Astrocyte (in vitro differentiated cells and primary cell): Measurements from ENCODE around the gene EXOC4. TPM values are rescaled to one million over a fixed set of nuclear protein-coding genes. Genes with fewer than 3 reads are reported as not detected.

Source experiments
- DNase-seq: peaks from one replicate; pipeline ENCODE4 v3.0.0-alpha.2; 2010; ENCODE audit warnings: low read depth
- FAIRE-seq: peaks from 2 replicates; lab custom pipeline; 2011; peaks lifted over from hg19 to GRCh38; lab: Jason Lieb, UNC
- H2AFZ ChIP-seq: 2 replicates; pipeline ENCODE4 v1.6.0; 2012; ENCODE audit warnings: low read depth, low read length, inconsistent platforms
- H3K27ac ChIP-seq: 2 replicates; pipeline ENCODE4 v1.5.1; 2011; ENCODE audit warnings: low read depth, low read length, inconsistent platforms
- H3K27me3 ChIP-seq: 2 replicates; pipeline ENCODE4 v1.6.0; 2011; ENCODE audit warnings: low read length, inconsistent platforms; ENCODE audit not compliant: insufficient read depth
- H3K36me3 ChIP-seq: 2 replicates; pipeline ENCODE4 v1.5.1; 2011; ENCODE audit warnings: low read length, inconsistent platforms; ENCODE audit not compliant: insufficient read depth
- H3K4me1 ChIP-seq: 2 replicates; pipeline ENCODE4 v1.5.1; 2011; ENCODE audit warnings: low read length, inconsistent platforms; ENCODE audit not compliant: insufficient read depth
- H3K4me2 ChIP-seq: 2 replicates; pipeline ENCODE4 v1.6.0; 2012; ENCODE audit warnings: low read length, inconsistent platforms
- H3K4me3 ChIP-seq: 2 replicates; pipeline ENCODE4 v1.5.1; 2011; ENCODE audit warnings: low read depth, mild to moderate bottlenecking, low read length, inconsistent platforms; ENCODE audit not compliant: insufficient read depth
- H3K79me2 ChIP-seq: 2 replicates; pipeline ENCODE4 v1.6.0; 2012; ENCODE audit warnings: mild to moderate bottlenecking, low read length, inconsistent platforms; ENCODE audit not compliant: insufficient read depth
- H3K9ac ChIP-seq: 2 replicates; pipeline ENCODE4 v1.6.0; 2012; ENCODE audit warnings: mild to moderate bottlenecking, low read length, inconsistent platforms
- H3K9me3 ChIP-seq: 2 replicates; pipeline ENCODE4 v1.5.1; 2012; ENCODE audit warnings: low read depth, mild to moderate bottlenecking, low read length, inconsistent platforms; ENCODE audit not compliant: insufficient read depth
- H4K20me1 ChIP-seq: 2 replicates; pipeline ENCODE4 v1.6.0; 2012; ENCODE audit warnings: low read length, inconsistent platforms; ENCODE audit not compliant: insufficient read depth
- H3K27ac Mint-ChIP-seq: one replicate; pipeline ENCODE4 v1.8.0; 2021; ENCODE audit warnings: mild to moderate bottlenecking, mixed read lengths; ENCODE audit not compliant: unreplicated experiment
- H3K27me3 Mint-ChIP-seq: one replicate; pipeline ENCODE4 v1.8.0; 2021; ENCODE audit warnings: low read depth, mixed read lengths; ENCODE audit not compliant: unreplicated experiment
- H3K36me3 Mint-ChIP-seq: one replicate; pipeline ENCODE4 v1.8.0; 2021; ENCODE audit warnings: low read depth, mixed read lengths; ENCODE audit not compliant: unreplicated experiment
- H3K4me1 Mint-ChIP-seq: one replicate; pipeline ENCODE4 v1.8.0; 2021; ENCODE audit warnings: low read depth, mixed read lengths; ENCODE audit not compliant: unreplicated experiment
- H3K4me3 Mint-ChIP-seq: one replicate; pipeline ENCODE4 v1.8.0; 2021; ENCODE audit warnings: mild to moderate bottlenecking, moderate library complexity, mixed read lengths; ENCODE audit not compliant: unreplicated experiment
- H3K9me3 Mint-ChIP-seq: one replicate; pipeline ENCODE4 v1.8.0; 2021; ENCODE audit warnings: mild to moderate bottlenecking, mixed read lengths; ENCODE audit not compliant: unreplicated experiment
- EZH2 ChIP-seq: IDR thresholded peaks from 2 replicates; pipeline ENCODE4 v1.6.1; 2012; ENCODE audit warnings: mild to moderate bottlenecking, low read length, inconsistent platforms; ENCODE audit not compliant: insufficient read depth
- total RNA-seq: library from RNA; stranded (reverse); gene quantifications from 2 replicates; pipeline ENCODE4 v1.2.1, GENCODE V29; 2021
- TF ChIP-seq, protein P1 (sequence below): IDR thresholded peaks from 2 replicates; pipeline ENCODE4 v1.5.1; 2011; ENCODE audit warnings: low read depth, mild to moderate bottlenecking, inconsistent platforms, low read length, moderate library complexity; ENCODE audit not compliant: insufficient read depth

The EXOC4 gene
- total RNA-seq, 1 donor from 2014 or later, result 57.5 TPM

DNA sequence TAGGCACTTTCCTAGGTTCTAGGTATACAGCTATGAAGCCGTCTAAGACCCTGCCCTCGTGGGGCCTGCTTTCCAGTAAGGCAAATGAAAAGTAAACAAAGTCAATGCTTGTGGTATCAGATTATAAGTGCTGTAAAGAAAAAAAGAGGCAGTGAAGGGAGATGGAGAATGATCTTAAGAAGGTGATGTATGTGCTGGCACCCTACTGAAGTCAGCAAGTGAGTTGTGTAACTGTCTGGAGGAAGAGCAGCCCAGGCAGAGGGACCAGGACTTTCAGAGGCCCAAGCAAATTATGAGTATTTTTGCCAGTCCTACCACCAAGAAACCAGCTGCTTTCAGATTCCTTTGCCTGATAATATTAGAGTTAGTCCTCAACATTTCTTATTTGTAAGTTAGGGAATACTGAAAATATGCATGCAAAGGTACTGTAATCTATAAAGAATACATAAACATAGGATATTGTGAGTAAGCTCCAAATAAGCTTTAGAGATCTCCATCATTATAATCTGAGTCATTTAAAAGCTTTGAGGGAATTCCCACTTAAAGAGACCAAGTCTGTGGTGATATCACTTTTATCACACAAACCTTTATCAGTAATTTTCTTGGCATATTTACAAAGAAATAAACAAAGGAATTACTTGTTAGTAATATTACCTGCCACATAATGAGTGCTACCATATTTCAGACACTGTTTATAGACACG, 545.1 kb downstream of the EXOC4 start:
- Histone ChIP-seq H3K27ac (peak overlapping the region; percentile 7), H3K9me3 (no peaks in the 10 kb centered on the region), H2AFZ (no peak overlapping the region), H3K9ac (no peak overlapping the region), H3K4me3 (no peak overlapping the region), H3K36me3 (no peaks in the 10 kb centered on the region), H3K4me2 (peak overlapping the region; percentile 13), H3K27me3 (no peaks in the 10 kb centered on the region), H3K79me2 (no peaks in the 10 kb centered on the region), H4K20me1 (no peaks in the 10 kb centered on the region), H3K4me1 (peaks cover 7% of the 10 kb centered on the region)
- no peak for TF ChIP-seq EZH2
- peak; percentile 51 for DNase-seq
- Mint-ChIP-seq H3K36me3 (peaks cover 3% of the 10 kb centered on the region), H3K4me3 (no peak overlapping the region), H3K4me1 (peaks cover 4% of the 10 kb centered on the region), H3K27me3 (no peaks in the 10 kb centered on the region), H3K9me3 (no peaks in the 10 kb centered on the region), H3K27ac (no peak overlapping the region)
- no peak for FAIRE-seq

DNA sequence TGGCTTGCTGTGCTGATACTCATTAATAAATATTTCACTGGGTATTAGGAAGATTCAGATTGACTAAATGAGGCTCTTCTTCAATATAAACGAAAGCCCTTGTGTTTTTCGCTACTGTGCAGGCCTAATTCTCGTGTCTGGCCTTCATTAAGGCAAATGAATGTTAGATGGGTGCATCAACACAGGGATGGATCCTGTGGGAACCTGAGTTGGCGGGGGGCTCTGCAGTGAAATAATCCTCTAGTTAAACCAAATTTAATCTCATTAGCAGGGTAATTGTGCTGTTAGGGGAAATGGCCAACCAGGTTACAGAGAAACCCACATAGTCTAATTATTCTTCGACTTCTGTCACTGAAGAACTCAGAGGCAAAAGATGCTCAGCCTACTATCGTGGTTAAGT, 548.5 kb downstream of the EXOC4 start:
- Histone ChIP-seq H2AFZ (no peak overlapping the region), H3K27ac (no peak overlapping the region), H3K4me3 (no peak overlapping the region), H3K4me2 (no peak overlapping the region), H3K36me3 (no peaks in the 10 kb centered on the region), H3K9me3 (no peaks in the 10 kb centered on the region), H3K79me2 (no peaks in the 10 kb centered on the region), H3K9ac (no peak overlapping the region), H4K20me1 (no peaks in the 10 kb centered on the region), H3K4me1 (peaks cover 7% of the 10 kb centered on the region), H3K27me3 (no peaks in the 10 kb centered on the region)
- DNase-seq (no peak), FAIRE-seq (no peak)
- no peaks in the 10 kb centered on the region for H3K36me3 Mint-ChIP-seq
- peaks cover 3% of the 10 kb centered on the region for H3K4me1 Mint-ChIP-seq
- H3K27me3 Mint-ChIP-seq, result no peaks in the 10 kb centered on the region
- no peak overlapping the region for H3K27ac Mint-ChIP-seq
- no peak for TF ChIP-seq EZH2
- TF ChIP-seq, protein P1, sequence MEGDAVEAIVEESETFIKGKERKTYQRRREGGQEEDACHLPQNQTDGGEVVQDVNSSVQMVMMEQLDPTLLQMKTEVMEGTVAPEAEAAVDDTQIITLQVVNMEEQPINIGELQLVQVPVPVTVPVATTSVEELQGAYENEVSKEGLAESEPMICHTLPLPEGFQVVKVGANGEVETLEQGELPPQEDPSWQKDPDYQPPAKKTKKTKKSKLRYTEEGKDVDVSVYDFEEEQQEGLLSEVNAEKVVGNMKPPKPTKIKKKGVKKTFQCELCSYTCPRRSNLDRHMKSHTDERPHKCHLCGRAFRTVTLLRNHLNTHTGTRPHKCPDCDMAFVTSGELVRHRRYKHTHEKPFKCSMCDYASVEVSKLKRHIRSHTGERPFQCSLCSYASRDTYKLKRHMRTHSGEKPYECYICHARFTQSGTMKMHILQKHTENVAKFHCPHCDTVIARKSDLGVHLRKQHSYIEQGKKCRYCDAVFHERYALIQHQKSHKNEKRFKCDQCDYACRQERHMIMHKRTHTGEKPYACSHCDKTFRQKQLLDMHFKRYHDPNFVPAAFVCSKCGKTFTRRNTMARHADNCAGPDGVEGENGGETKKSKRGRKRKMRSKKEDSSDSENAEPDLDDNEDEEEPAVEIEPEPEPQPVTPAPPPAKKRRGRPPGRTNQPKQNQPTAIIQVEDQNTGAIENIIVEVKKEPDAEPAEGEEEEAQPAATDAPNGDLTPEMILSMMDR, result no peak
- H3K4me3 Mint-ChIP-seq, result no peak overlapping the region
- H3K9me3 Mint-ChIP-seq, result no peaks in the 10 kb centered on the region

DNA sequence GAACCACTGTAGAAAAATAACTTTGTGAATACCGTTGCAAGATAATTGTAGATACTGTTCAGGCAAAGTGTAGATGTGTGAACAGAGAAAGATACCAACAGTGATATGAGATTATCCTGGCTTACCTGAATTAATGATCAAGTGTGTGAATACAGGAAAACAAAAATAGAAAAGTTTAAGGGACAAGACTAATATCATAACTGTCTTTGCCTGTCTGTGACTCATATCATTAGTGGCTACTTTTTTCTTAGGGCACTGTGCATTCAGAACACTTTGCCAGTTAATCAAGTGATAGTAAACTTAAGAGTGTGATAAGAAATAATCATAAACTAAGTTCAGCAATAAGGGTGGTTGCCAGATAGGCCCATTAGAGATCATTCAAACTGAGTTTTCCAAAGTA, 551.2 kb downstream of the EXOC4 start:
- H3K36me3 Mint-ChIP-seq, result no peaks in the 10 kb centered on the region
- no peaks in the 10 kb centered on the region for H3K4me1 Mint-ChIP-seq
- no peak overlapping the region for H3K4me3 Mint-ChIP-seq
- DNase-seq, result no peak
- TF ChIP-seq, protein P1, result no peak
- no peaks in the 10 kb centered on the region for H3K9me3 ChIP-seq
- H3K9ac ChIP-seq, result no peak overlapping the region
- H2AFZ ChIP-seq, result no peak overlapping the region
- FAIRE-seq, result no peak
- H4K20me1 ChIP-seq, result no peaks in the 10 kb centered on the region
- H3K27ac Mint-ChIP-seq, result no peak overlapping the region
- H3K4me2 ChIP-seq, result no peak overlapping the region
- no peak overlapping the region for H3K4me3 ChIP-seq
- H3K79me2 ChIP-seq, result no peaks in the 10 kb centered on the region
- no peak overlapping the region for H3K27ac ChIP-seq
- no peaks in the 10 kb centered on the region for H3K27me3 ChIP-seq
- no peaks in the 10 kb centered on the region for H3K36me3 ChIP-seq
- no peaks in the 10 kb centered on the region for H3K9me3 Mint-ChIP-seq
- no peaks in the 10 kb centered on the region for H3K4me1 ChIP-seq
- no peaks in the 10 kb centered on the region for H3K27me3 Mint-ChIP-seq
